Measurements from ENCODE around the gene DLGAP5.

DNA sequence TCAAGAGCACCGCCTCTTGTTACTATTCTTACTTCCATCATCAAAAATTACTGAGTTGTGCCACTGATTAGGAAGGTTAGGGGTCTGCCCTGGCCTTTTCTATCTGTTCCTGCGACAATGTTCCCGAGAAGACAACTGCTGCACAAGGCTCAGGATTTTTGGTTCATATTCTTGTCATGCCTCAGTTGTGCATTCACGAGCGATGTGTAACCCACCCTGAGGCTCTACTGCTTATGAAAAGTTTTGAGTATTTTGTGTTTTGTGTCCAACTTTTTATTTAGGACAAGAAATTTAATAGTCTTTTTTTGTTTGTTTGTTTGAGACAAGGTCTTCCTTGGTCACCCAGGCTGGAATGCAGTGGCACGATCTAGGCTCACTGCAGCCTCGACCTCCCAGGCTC is 85.4 kb downstream of the DLGAP5 start:
- TF ChIP-seq, protein P1, sequence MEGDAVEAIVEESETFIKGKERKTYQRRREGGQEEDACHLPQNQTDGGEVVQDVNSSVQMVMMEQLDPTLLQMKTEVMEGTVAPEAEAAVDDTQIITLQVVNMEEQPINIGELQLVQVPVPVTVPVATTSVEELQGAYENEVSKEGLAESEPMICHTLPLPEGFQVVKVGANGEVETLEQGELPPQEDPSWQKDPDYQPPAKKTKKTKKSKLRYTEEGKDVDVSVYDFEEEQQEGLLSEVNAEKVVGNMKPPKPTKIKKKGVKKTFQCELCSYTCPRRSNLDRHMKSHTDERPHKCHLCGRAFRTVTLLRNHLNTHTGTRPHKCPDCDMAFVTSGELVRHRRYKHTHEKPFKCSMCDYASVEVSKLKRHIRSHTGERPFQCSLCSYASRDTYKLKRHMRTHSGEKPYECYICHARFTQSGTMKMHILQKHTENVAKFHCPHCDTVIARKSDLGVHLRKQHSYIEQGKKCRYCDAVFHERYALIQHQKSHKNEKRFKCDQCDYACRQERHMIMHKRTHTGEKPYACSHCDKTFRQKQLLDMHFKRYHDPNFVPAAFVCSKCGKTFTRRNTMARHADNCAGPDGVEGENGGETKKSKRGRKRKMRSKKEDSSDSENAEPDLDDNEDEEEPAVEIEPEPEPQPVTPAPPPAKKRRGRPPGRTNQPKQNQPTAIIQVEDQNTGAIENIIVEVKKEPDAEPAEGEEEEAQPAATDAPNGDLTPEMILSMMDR (optimal IDR thresholded peaks at IDR 0.05 in 1 of 3, IDR thresholded peaks at IDR 0.05 in 1 of 3, conservative IDR thresholded peaks at IDR 0.05 in 1 of 3; ENCODE audit: extremely low read depth in 1 of 3, insufficient read depth in 2 of 3, low read length in 3 of 3), result no peak
- no peak for TF ChIP-seq EZH2 (IDR thresholded peaks at IDR 0.05; ENCODE audit: low read length)
